Skeletal muscle satellite cell (primary cell): Measurements from ENCODE around the gene SLF2.

Experiments used
- H3K27me3 ChIP-seq: 2 replicates; pipeline ENCODE4 v1.7.0; 2013; ENCODE audit warnings: low read length; ENCODE audit not compliant: control insufficient read depth, insufficient read depth
- H3K36me3 ChIP-seq: 2 replicates; pipeline ENCODE4 v1.7.0; 2013; ENCODE audit warnings: mild to moderate bottlenecking, control low read depth, low read length; ENCODE audit not compliant: insufficient read depth
- H3K4me1 ChIP-seq: 2 replicates; pipeline ENCODE4 v1.7.0; 2013; ENCODE audit warnings: low read length; ENCODE audit not compliant: control insufficient read depth, insufficient read depth
- H3K4me2 ChIP-seq: 2 replicates; pipeline ENCODE4 v1.7.0; 2013; ENCODE audit warnings: mild to moderate bottlenecking, low read length
- H3K4me3 ChIP-seq: 2 replicates; pipeline ENCODE4 v1.7.0; 2013; ENCODE audit warnings: low read length
- H3K9ac ChIP-seq: 2 replicates; pipeline ENCODE4 v1.7.0; 2013; ENCODE audit warnings: mild to moderate bottlenecking, low read depth, low read length, moderate library complexity
- H3K9me3 ChIP-seq: replicated peaks from 2 replicates; pipeline ENCODE4 v1.7.0; 2013; ENCODE audit warnings: mild to moderate bottlenecking, control low read depth, low read length

The SLF2 gene

DNA sequence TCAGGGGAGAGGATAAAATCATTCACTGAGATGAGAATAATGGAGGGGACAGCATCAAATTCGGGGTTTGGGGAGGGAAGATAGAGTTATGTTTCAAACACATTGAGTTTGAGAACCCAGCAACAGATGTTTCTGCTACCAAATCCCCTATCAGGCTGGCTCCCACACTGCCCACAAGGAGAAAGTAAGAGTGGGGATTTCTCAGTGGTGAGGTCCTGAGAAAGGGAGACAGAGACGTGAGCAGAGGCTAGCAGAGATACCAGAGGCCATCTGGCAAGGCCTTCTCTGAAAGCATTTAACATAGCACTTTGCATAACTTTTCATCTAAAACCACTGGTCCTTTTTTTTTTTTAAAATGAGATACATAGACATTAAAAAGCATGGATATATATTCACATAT is 7.8 kb upstream of the SLF2 start:
- no peaks in the 10 kb centered on the region for H3K36me3 ChIP-seq

DNA sequence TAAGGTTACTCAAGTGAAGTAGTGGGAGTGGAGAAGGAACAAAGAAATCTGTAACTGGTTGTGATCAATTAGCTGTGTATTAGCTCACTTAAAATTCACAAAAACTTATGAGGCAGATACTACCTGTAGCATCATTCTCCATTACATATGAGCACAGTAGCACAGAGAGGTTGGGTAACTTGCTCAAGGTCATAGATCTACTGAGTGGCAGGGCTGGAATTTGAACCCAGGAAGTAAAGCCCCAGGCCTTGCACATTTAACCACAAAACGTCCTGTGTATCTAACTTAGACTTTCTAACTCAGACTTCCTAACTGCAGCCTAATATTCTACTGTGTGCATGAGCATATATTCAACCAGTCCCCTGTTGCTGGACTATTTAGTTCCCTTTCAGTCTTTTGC is 5.6 kb upstream of the SLF2 start:
- Histone ChIP-seq H3K4me2 (no peak overlapping the region), H3K9me3 (no peaks in the 10 kb centered on the region), H3K4me1 (peaks cover 10% of the 10 kb centered on the region), H3K27me3 (no peaks in the 10 kb centered on the region), H3K4me3 (no peak overlapping the region), H3K36me3 (no peaks in the 10 kb centered on the region), H3K9ac (no peak overlapping the region)

More for the DNA sequence above, 7.8 kb upstream of the SLF2 start:
- H3K4me2 ChIP-seq, result no peak overlapping the region
- H3K27me3 ChIP-seq, result peaks cover 6% of the 10 kb centered on the region
- no peak overlapping the region for H3K4me3 ChIP-seq
- H3K4me1 ChIP-seq, result peaks cover 4% of the 10 kb centered on the region
- no peak overlapping the region for H3K9ac ChIP-seq
- no peaks in the 10 kb centered on the region for H3K9me3 ChIP-seq

GRCh38 chr10:100907773-100908363 is 4.9 kb upstream of the SLF2 start:
- H3K4me3 ChIP-seq, result no peak overlapping the region
- no peaks in the 10 kb centered on the region for H3K27me3 ChIP-seq
- H3K36me3 ChIP-seq, result no peaks in the 10 kb centered on the region
- no peak overlapping the region for H3K4me2 ChIP-seq
- H3K9ac ChIP-seq, result no peak overlapping the region
- no peaks in the 10 kb centered on the region for H3K9me3 ChIP-seq
- H3K4me1 ChIP-seq, result peaks cover 14% of the 10 kb centered on the region

- no peak overlapping the region for H3K4me3 ChIP-seq
- H3K36me3 ChIP-seq, result no peaks in the 10 kb centered on the region
- no peak overlapping the region for H3K4me2 ChIP-seq
- H3K27me3 ChIP-seq, result no peaks in the 10 kb centered on the region
- H3K9me3 ChIP-seq, result no peaks in the 10 kb centered on the region
- H3K9ac ChIP-seq, result no peak overlapping the region
- H3K4me1 ChIP-seq, result peaks cover 14% of the 10 kb centered on the region
Observed at GRCh38 chr10:100908378-100908777, 4.4 kb upstream of the SLF2 start.

- H3K4me3 ChIP-seq, result no peak overlapping the region
- H3K4me1 ChIP-seq, result peaks cover 19% of the 10 kb centered on the region
- H3K27me3 ChIP-seq, result no peaks in the 10 kb centered on the region
- H3K9me3 ChIP-seq, result no peaks in the 10 kb centered on the region
- no peak overlapping the region for H3K4me2 ChIP-seq
- no peak overlapping the region for H3K9ac ChIP-seq
- no peaks in the 10 kb centered on the region for H3K36me3 ChIP-seq
Observed at GRCh38 chr10:100909501-100910263, 3.1 kb upstream of the SLF2 start.

DNA sequence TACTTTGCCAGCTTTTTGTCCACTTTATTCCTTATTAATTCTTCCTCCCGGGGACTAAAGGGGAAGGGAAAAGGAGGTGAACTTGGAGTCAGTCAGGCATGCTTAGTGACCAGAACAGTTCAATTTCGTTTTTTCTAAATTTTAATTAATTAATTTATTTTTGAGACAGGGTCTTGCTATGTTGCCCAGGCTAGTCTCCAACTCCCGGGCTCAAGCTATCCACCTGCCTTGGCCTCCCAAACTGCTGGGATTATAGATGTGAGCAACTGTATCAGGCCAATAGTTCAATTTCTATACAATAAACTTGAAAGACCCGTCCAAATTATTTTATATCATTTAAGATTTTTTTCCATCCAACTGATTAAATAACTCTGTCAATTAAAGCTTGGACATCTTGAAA is 1.3 kb upstream of the SLF2 start:
- Histone ChIP-seq H3K9me3 (no peaks in the 10 kb centered on the region), H3K4me1 (peaks cover 35% of the 10 kb centered on the region), H3K9ac (peak overlapping the region; percentile 83), H3K4me2 (peak overlapping the region; percentile 89), H3K27me3 (no peaks in the 10 kb centered on the region), H3K36me3 (peaks cover 1% of the 10 kb centered on the region), H3K4me3 (peak overlapping the region; percentile 99)

DNA sequence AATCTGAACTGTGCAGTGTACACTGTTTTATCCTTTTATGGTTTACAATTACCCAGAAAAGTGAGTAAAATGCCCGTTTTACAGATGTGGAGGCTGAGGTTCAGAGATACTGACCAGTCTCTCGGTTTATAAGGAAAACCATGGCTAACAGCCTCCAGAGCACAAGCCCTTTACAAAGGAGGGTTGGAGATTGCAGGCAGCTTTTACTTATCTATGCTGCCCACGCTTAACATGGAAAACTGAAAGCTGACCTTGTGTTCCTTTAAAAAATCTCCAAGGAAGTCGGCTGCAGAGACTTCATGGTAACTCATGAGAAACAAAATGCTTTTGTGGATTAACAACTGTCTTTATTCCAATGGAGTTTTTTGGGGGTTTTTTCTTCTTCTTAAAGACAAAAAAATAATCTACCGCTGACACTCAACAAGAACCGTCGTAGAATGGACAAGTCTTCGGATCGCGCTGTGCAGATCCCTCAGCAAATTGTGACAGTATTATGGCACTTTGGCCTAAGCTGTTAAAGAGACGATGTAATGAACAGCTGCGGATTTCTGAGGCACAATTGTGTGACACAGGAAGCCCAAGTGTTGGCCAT is 654 bp upstream of the SLF2 start:
- H3K9me3 ChIP-seq, result no peaks in the 10 kb centered on the region
- H3K4me2 ChIP-seq, result peak overlapping the region; percentile 89
- H3K4me3 ChIP-seq, result peak overlapping the region; percentile 99
- peaks cover 41% of the 10 kb centered on the region for H3K4me1 ChIP-seq
- H3K36me3 ChIP-seq, result peaks cover 8% of the 10 kb centered on the region
- H3K9ac ChIP-seq, result peak overlapping the region; percentile 83
- no peaks in the 10 kb centered on the region for H3K27me3 ChIP-seq

DNA sequence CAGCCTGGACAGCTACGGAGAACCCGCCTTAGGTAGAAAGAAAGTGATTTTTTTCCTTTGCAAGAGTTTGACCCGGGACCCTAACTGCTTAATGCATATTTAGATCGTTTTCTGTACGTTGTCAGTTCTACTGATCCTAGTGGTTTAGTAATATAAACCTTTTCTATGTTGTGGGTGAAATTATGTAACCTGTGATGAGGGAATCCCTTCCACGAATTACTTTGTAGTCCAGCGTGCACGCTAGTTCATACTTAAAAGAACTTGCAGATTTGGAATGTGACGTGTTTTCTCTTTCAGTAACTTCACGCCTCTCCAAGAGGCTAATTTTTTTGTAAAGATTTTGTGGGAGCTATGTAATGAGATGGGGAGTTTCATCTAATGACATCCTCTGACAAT is 705 bp downstream of the SLF2 start:
- Histone ChIP-seq H3K4me1 (peaks cover 41% of the 10 kb centered on the region), H3K4me2 (peak overlapping the region; percentile 89), H3K9me3 (no peaks in the 10 kb centered on the region), H3K9ac (peak overlapping the region; percentile 97), H3K27me3 (no peaks in the 10 kb centered on the region), H3K4me3 (peak overlapping the region; percentile 99), H3K36me3 (peaks cover 21% of the 10 kb centered on the region)

DNA sequence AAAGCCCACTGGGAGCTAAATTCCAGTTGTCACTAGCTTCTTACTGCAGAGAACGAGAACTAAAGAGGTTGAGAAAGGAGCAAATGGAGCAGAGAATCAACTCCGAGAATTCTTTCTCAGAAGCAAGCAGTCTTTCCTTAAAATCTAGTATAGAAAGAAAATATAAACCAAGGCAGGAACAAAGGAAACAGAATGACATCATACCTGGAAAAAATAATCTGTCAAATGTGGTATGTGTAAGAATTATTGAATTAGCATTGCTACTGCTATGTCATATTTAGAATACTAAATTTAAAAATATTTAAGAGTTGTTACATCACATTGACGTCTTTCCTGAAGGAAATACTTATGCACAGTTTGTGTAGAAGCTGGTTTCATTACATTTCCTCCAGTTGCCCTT is 4.3 kb downstream of the SLF2 start:
- H3K4me3 ChIP-seq, result no peak overlapping the region
- H3K27me3 ChIP-seq, result no peaks in the 10 kb centered on the region
- peak overlapping the region; percentile 23 for H3K4me2 ChIP-seq
- no peaks in the 10 kb centered on the region for H3K9me3 ChIP-seq
- H3K9ac ChIP-seq, result no peak overlapping the region
- H3K36me3 ChIP-seq, result peaks cover 52% of the 10 kb centered on the region
- H3K4me1 ChIP-seq, result peaks cover 32% of the 10 kb centered on the region

- Histone ChIP-seq H3K4me3 (no peak overlapping the region), H3K9me3 (no peaks in the 10 kb centered on the region), H3K4me1 (peaks cover 6% of the 10 kb centered on the region), H3K36me3 (peaks cover 90% of the 10 kb centered on the region), H3K4me2 (no peak overlapping the region), H3K9ac (no peak overlapping the region), H3K27me3 (no peaks in the 10 kb centered on the region)
Observed at GRCh38 chr10:100923580-100923979, 10.8 kb downstream of the SLF2 start.

- Histone ChIP-seq H3K4me2 (no peak overlapping the region), H3K9me3 (no peaks in the 10 kb centered on the region), H3K36me3 (peaks cover 96% of the 10 kb centered on the region), H3K9ac (no peak overlapping the region), H3K27me3 (no peaks in the 10 kb centered on the region), H3K4me1 (peaks cover 6% of the 10 kb centered on the region), H3K4me3 (no peak overlapping the region)
Observed at GRCh38 chr10:100927266-100927665, 14.5 kb downstream of the SLF2 start.
